Chondrocyte (in vitro differentiated cells): ENCODE data around the gene BANK1. TPM values are rescaled to one million over a fixed set of nuclear protein-coding genes. Genes with fewer than 3 reads are reported as not detected.
A peak's percentile ranks its signal among the peaks of the same experiment; 100 is the strongest.

Experiments used
- DNase-seq: peaks from one replicate; pipeline ENCODE4 v3.0.0; 2021; ENCODE audit warnings: mixed read lengths, low spot score
- H3K27ac Mint-ChIP-seq: one replicate; pipeline ENCODE4 v1.8.0; 2021; ENCODE audit warnings: mild to moderate bottlenecking, moderate library complexity, mixed read lengths; ENCODE audit not compliant: unreplicated experiment
- H3K27me3 Mint-ChIP-seq: 2 replicates; pipeline ENCODE4 v1.8.0; 2021; ENCODE audit warnings: low read depth, mixed read lengths
- H3K36me3 Mint-ChIP-seq: 2 replicates; pipeline ENCODE4 v1.8.0; 2021; ENCODE audit warnings: low read depth, mixed read lengths
- H3K4me1 Mint-ChIP-seq: 2 replicates; pipeline ENCODE4 v1.8.0; 2021; ENCODE audit warnings: low read depth, mild to moderate bottlenecking, mixed read lengths
- H3K4me3 Mint-ChIP-seq: one replicate; pipeline ENCODE4 v1.8.0; 2021; ENCODE audit warnings: mild to moderate bottlenecking, moderate library complexity, mixed read lengths; ENCODE audit not compliant: unreplicated experiment
- H3K9me3 Mint-ChIP-seq: 2 replicates; pipeline ENCODE4 v1.8.0; 2021; ENCODE audit warnings: low read depth, mixed read lengths
- total RNA-seq: library from RNA; stranded (reverse); gene quantifications from 3 replicates; pipeline ENCODE4 v1.2.1, GENCODE V29; 2021
- TF ChIP-seq, protein P1 (sequence below): fragments of 200-600 bp; sonication (generic); IDR thresholded peaks from 2 replicates; pipeline ENCODE4 v1.5.0; 2021; ENCODE audit warnings: antibody characterized with exemption, mild to moderate bottlenecking, moderate library complexity

BANK1 gene
- total RNA-seq, 1 donor from 2014 or later: 0.65 TPM

DNA sequence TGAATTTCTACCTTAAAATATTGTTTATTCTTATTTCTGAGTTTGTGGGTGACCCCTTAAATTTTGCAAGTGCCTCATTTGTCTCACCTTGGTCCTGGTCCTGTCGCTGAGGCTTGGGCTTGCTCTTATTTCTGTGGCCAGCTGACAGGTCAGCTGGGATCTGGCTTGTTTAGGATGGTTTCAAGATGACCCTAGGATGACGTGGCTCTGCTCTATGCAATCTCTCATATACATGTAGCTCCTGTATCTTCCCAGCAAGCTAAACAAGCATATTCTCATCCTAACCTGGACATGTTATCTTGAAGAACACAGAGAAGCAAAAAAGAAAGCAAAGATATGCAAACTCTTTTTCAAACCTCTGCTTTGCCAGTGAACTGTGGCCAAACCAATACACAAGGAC is 158.4 kb downstream of the BANK1 start:
- no peaks in the 10 kb centered on the region for H3K27me3 Mint-ChIP-seq
- DNase-seq: no peak
- TF ChIP-seq, protein P1, sequence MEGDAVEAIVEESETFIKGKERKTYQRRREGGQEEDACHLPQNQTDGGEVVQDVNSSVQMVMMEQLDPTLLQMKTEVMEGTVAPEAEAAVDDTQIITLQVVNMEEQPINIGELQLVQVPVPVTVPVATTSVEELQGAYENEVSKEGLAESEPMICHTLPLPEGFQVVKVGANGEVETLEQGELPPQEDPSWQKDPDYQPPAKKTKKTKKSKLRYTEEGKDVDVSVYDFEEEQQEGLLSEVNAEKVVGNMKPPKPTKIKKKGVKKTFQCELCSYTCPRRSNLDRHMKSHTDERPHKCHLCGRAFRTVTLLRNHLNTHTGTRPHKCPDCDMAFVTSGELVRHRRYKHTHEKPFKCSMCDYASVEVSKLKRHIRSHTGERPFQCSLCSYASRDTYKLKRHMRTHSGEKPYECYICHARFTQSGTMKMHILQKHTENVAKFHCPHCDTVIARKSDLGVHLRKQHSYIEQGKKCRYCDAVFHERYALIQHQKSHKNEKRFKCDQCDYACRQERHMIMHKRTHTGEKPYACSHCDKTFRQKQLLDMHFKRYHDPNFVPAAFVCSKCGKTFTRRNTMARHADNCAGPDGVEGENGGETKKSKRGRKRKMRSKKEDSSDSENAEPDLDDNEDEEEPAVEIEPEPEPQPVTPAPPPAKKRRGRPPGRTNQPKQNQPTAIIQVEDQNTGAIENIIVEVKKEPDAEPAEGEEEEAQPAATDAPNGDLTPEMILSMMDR: no peak
- H3K36me3 Mint-ChIP-seq: no peaks in the 10 kb centered on the region
- no peak overlapping the region for H3K27ac Mint-ChIP-seq
- H3K4me3 Mint-ChIP-seq: no peak overlapping the region
- H3K4me1 Mint-ChIP-seq: peaks cover 16% of the 10 kb centered on the region
- H3K9me3 Mint-ChIP-seq: no peaks in the 10 kb centered on the region

DNA sequence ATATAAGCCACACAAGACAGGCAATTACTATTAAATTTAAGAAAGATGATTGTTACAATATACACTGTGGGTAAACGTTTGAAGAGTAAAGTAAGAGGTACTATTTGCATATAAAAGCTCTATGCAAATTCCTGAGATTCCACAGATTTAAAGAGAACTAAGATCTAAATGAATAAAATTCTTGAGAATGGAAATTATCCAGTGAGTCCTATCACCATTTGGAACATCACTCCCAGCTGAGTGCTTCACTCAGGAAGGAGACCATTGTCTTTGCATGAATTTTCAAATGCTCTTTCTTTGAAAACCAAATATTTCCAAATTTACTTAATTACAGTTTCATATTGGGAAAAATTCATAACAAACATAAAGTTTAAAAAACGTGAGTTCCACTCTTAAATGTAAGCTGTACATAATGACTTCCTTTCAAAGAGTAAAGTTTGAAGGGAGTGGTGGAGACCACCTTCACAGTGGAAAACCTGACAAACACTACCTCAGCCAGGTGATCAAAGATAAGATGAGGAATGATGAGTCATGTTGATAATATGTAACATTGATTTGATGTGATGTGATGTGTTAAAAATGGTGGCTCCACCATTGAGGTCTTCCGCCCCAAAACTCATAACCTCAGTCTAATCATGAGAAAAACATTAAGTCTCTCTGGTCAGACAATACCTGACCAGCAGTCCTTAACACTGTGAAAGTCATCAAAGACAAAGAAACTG is 159.9 kb downstream of the BANK1 start:
- no peaks in the 10 kb centered on the region for H3K36me3 Mint-ChIP-seq
- no peaks in the 10 kb centered on the region for H3K9me3 Mint-ChIP-seq
- TF ChIP-seq, protein P1: no peak
- H3K27me3 Mint-ChIP-seq: no peaks in the 10 kb centered on the region
- no peak overlapping the region for H3K4me3 Mint-ChIP-seq
- peaks cover 26% of the 10 kb centered on the region for H3K4me1 Mint-ChIP-seq
- DNase-seq: no peak
- no peak overlapping the region for H3K27ac Mint-ChIP-seq

DNA sequence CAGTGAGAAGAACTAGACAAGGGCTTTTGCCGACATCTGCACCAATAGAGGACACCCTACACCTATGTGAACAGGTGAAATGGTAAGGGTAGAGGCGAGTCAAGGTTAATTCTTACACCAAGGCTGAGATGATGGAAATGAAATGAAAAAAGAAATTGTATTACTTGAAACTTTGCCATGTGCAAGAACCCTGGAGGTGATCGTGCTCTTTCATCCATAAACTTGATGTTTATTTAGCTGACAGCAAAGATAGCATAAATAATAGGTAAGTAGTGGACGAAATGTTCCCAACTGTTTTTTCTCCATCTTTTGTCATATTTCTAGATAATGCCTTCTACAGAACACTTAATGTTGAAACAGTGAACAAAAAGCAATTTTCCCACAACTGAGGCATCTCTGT is 162.5 kb downstream of the BANK1 start:
- DNase-seq: no peak
- Mint-ChIP-seq H3K4me1 (peaks cover 26% of the 10 kb centered on the region), H3K27ac (no peak overlapping the region), H3K4me3 (no peak overlapping the region), H3K9me3 (no peaks in the 10 kb centered on the region), H3K36me3 (no peaks in the 10 kb centered on the region), H3K27me3 (no peaks in the 10 kb centered on the region)
- TF ChIP-seq, protein P1: no peak

DNA sequence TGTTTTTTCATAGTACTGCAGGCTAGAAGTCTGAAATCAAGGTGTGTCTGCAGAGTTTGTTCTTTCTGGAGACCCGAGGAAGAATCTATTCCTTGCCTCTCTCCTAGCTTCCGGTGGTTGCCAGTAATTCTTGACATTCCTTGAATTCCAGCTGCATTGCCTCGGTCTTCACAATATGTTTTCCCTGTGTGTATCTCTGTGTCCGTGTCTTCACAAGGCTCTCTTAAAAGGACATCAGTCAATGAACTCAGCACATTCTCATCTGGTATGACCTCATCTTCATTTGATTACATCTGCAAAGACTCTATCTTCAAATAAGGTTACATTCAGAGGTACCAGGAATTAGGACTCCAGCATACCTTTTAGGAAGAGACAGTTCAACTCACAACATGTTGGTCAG is 163.4 kb downstream of the BANK1 start:
- TF ChIP-seq, protein P1: no peak
- Mint-ChIP-seq H3K27ac (peak overlapping the region; percentile 58), H3K27me3 (no peaks in the 10 kb centered on the region), H3K4me1 (peaks cover 26% of the 10 kb centered on the region), H3K36me3 (no peaks in the 10 kb centered on the region), H3K9me3 (no peaks in the 10 kb centered on the region), H3K4me3 (no peak overlapping the region)
- no peak for DNase-seq

DNA sequence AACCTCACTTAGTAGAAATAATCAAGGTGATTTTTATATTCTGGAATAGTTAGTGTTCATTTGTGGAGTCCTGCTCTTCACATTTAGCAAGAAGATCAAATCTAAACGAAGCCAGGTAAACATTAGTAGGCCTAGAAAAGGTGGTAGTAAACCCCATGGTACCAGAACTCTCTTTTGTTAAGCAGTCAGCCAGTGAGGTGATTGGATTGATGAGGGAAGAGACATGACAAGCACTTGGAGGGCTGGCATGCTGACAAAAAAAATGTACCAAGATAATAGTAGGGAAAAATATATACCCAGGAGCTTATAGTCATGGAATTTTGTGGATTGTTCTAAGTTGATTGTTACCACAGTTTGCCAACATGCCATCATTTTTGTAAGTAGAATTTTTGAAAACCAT is 163.8 kb downstream of the BANK1 start:
- Mint-ChIP-seq H3K27me3 (no peaks in the 10 kb centered on the region), H3K4me1 (peaks cover 26% of the 10 kb centered on the region), H3K27ac (peak overlapping the region; percentile 58), H3K36me3 (no peaks in the 10 kb centered on the region), H3K9me3 (no peaks in the 10 kb centered on the region), H3K4me3 (no peak overlapping the region)
- no peak for DNase-seq
- TF ChIP-seq, protein P1: no peak
